Esophagus (tissue), 2 donors: ENCODE results near the gene SERINC4. TPM values are rescaled to one million over a fixed set of nuclear protein-coding genes. Genes with fewer than 3 reads are reported as not detected.
A peak's percentile ranks its signal among the peaks of the same experiment; 100 is the strongest.
"Not testable (repeated sequence)": the region's sequence is repeated elsewhere in the genome, so short reads cannot be mapped to it uniquely, and the experiment has no call there.

Experiments used
- H3K27ac ChIP-seq, 2 donors: one replicate each; pipeline ENCODE4 v1.5.1; 2013; ENCODE audit warnings: low read depth in 2 of 2, mild to moderate bottlenecking in 2 of 2, inconsistent platforms in 1 of 2, low read length in 1 of 2, moderate library complexity in 1 of 2
- H3K27me3 ChIP-seq, 2 donors: one replicate each; pipeline ENCODE4 v1.6.1; 2013; ENCODE audit warnings: low read length in 2 of 2, control low read depth in 1 of 2, mild to moderate bottlenecking in 1 of 2; ENCODE audit not compliant: insufficient read depth in 2 of 2, control insufficient read depth in 1 of 2
- H3K36me3 ChIP-seq, 2 donors: one replicate each; pipeline ENCODE4 v1.6.1; 2013; ENCODE audit warnings: low read length in 1 of 2; ENCODE audit not compliant: control insufficient read depth in 2 of 2, insufficient read depth in 2 of 2
- H3K4me1 ChIP-seq, 2 donors: one replicate each; pipeline ENCODE4 v1.6.1; 2013; ENCODE audit warnings: low read length in 1 of 2; ENCODE audit not compliant: control insufficient read depth in 2 of 2, insufficient read depth in 2 of 2
- H3K4me3 ChIP-seq, 2 donors: one replicate each; pipeline ENCODE4 v1.5.1; 2013; ENCODE audit warnings: low read length in 2 of 2, mild to moderate bottlenecking in 2 of 2, low read depth in 1 of 2, moderate library complexity in 1 of 2
- H3K9me3 ChIP-seq, 2 donors: one replicate each; pipeline ENCODE4 v1.6.1; 2013; ENCODE audit warnings: mild to moderate bottlenecking in 2 of 2, low read depth in 1 of 2, low read length in 1 of 2, moderate library complexity in 1 of 2; ENCODE audit not compliant: control insufficient read depth in 2 of 2, insufficient read depth in 1 of 2
- WGBS, 2 donors: extraction: QIAGEN DNeasy Blood & Tissue Kit; methylation state at CpG; one replicate each; pipeline ENCODE4 v1.1.7; 2013; 5-methylcytosine and 5-hydroxymethylcytosine counted together
- polyA plus RNA-seq, 2 donors: library from polyadenylated mRNA; stranded (reverse); fragments of 200-250 nt; gene quantifications; one replicate each; pipeline ENCODE4 v1.2.3, GENCODE V29; 2013
- donor health status: healthy with polysubstance abuse.
- donor health status: Bipolar disorder and iron deficiency.

SERINC4 gene
- polyA plus RNA-seq = under 1 TPM; 0.18 to 0.24 TPM

DNA sequence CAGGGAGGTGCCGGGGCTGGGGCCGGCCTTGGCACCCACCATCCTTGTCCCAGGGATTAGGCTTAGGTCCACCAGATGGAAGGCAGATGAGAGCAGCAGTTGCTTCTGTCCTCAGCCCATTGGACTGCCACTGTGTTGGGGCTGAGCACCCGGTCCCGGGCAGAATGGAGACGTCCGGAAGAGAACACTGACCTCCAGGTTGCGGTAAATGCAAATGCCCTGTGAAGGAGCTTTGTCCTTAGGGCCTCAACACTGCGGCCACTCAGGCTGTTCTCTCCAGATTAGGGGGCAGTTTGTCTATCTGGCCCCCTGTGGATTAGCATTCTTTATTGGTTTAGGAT is at the start of gene SERINC4:
TSS of gene SERINC4 (minus strand) at position 276 of the 341 bp plus-strand sequence. CDS start at position 42, 234 bp downstream.
- no peaks in the 10 kb centered on the region for H3K27me3 ChIP-seq
- H3K4me3 ChIP-seq = peak within 1 kb of the TSS; percentile 74 to 94
- no peaks in the 10 kb centered on the region for H3K9me3 ChIP-seq
- H3K27ac ChIP-seq = peak within 1 kb of the TSS; percentile 75 to 95
- H3K36me3 ChIP-seq = peaks cover 3 to 10% of the 10 kb centered on the region in 2 donors
- peaks cover 0 to 8% of the 10 kb centered on the region in 2 donors for H3K4me1 ChIP-seq
- WGBS, 2 donors = 92 to 95% methylated on average over 8 of the region's 8 CpGs

DNA sequence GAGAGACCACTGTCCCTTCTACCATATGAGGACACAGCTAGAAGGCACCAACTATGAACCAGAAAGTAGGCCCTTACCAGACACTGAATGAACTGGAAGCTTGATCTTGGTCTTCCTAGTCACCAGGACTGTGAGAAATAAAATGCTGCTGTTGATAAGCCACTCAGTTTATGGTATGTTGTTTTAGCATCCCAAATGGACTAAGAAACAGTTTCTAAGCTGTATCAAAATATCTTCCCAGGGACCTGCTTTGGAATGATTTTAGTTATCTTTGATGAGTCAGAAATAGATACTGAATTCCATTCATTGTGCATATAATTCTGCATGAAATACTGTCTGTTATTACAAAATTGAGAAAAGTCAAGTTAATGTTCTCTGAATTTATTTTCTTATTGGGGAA is 45.4 kb upstream of the SERINC4 start:
- Histone ChIP-seq H3K4me3 (no peak overlapping the region), H3K27ac (no peak overlapping the region), H3K9me3 (no peaks in the 10 kb centered on the region), H3K27me3 (no peaks in the 10 kb centered on the region), H3K4me1 (no peaks in the 10 kb centered on the region), H3K36me3 (peaks cover 0 to 3% of the 10 kb centered on the region in 2 donors)

DNA sequence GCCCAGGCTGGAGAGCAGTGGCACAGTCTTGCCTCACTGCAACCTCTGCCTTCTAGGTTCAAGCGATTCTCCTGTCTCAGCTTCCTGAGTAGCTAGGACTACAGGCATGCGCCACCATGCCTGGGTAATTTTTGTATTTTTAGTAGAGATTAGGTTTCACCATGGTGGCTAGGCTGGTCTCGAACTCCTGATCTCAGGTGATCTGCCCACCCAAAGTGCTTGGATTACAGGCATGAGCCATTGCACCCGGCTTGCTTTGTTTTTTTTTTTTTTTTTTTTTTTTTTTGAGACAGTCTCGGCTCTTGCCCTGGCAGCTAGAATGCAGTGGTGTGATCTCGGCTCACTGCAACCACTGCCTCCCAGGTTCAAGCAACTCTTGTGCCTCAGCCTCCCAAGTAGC is 32.5 kb upstream of the SERINC4 start:
- not testable (repeated sequence) for H3K36me3 ChIP-seq, H3K4me1 ChIP-seq, H3K27ac ChIP-seq, H3K4me3 ChIP-seq, H3K27me3 ChIP-seq, H3K9me3 ChIP-seq
- WGBS, 2 donors = 94 to 96% methylated on average over 6 of the region's 6 CpGs

DNA sequence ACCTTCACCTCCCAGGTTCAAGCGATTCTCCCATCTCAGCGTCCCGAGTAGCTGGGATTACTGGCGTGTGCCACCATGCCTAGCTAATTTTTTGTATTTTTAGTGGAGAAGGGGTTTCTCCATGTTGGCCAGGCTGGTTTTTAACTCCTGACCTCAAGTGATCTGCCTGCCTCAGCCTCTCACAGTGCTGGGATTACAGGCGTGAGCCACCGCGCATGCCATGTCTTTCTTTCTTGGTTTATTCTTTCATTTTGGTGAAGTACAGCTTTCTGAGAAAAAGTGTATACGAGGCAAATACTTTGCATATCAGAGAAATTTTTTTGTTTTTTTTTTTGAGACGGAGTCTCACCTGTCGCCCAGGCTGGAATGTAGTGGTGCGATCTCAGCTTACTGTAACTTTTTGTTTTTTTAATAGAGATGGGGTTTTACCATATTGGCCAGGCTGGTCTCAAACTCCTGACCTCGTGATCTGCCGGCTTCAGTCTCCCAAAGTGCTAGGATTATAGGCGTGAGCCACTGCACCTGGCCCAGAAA is 31.6 kb upstream of the SERINC4 start:
- not testable (repeated sequence) for H3K9me3 ChIP-seq, H3K36me3 ChIP-seq, H3K27ac ChIP-seq, H3K4me1 ChIP-seq, H3K27me3 ChIP-seq, H3K4me3 ChIP-seq
- WGBS, 2 donors = 90 to 92% methylated on average over 14 of the region's 14 CpGs

DNA sequence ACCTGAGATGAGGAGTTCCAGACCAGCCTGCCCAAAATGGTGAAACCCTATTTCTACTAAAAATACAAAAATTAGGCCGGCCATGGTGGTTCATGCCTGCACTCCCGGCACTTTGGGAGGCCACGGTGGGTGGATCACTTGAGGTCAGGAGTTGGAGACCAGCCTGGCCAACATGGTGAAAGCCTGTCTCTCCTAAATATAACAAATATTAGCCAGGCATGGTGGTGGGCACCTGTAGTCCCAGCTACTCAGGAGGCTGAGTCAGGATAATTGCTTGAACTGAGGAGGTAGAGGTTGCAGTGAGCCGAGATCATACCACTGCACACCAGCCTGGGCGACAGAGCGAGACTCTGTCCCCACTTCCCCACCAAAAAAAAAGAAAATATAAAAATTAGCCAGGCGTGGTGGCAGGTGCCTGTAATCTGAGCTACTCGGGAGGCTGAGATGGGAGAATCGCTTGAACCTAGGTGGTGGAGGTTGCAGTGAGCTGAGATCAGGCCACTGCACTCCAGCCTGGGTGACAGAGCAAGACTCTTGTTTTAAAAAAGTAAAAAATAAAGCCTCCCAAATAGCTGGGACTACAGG is 30.8 kb upstream of the SERINC4 start:
- H3K4me1 ChIP-seq, H3K4me3 ChIP-seq, H3K9me3 ChIP-seq, H3K36me3 ChIP-seq, H3K27ac ChIP-seq, H3K27me3 ChIP-seq: not testable (repeated sequence)
- WGBS, 2 donors = 95% methylated on average over 9 of the region's 9 CpGs

DNA sequence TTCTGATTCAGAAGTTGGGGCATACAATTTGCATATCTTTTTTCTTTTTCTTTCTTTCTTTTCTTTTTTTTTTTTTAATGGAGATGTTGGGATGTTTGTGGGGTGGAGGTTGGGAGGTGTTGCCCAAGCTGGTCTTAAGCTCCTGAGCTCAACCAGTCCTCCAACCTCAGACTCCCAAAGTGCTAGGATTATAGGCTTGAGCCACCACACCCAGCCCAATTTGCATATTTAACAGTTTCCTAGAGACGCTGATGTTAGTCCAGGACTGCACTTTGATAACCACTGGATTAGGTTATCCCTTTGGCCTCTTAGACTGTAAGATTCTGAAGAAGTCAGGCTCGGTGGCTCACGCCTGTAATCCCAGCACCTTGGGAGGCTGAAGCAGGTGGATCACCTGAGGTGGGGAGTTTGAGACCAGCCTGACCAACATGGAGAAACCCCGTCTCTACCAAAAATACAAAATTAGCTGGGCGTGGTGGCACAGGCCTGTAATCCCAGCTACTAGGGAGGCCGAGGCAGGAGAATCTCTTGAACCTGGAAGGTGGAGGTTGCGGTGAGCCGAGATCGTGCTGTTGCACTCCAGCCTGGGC is 30.0 kb upstream of the SERINC4 start:
- 90 to 94% methylated on average over 9 of the region's 9 CpGs for WGBS, 2 donors
- not testable (repeated sequence) for H3K27ac ChIP-seq, H3K4me1 ChIP-seq, H3K9me3 ChIP-seq, H3K4me3 ChIP-seq, H3K36me3 ChIP-seq, H3K27me3 ChIP-seq

DNA sequence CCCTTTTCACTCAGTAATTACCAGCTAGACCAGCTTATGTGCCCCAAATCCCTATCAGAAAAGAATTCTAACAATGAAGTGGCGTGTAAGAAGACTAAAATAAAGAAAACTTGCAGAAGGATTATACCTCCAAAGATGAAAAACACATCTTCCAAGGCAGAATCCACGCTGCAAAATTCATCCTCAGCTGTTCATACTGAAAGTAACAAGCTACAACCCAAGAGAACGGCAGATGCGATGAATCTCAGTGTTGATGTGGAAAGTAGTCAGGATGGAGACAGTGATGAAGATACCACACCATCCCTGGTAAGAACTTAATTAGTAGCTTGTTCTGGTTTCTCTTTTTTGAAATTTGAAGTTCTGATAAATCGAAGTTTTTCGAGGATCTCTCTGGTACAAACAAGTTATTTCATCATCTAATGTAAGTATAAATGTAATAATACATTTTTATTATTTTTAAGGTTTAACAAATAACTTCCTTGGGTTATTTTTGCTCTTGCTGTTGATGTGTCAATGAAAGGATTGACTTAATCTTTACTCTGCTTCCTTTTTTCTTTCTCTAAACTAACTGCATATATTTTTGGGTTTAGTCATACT is 28.1 kb upstream of the SERINC4 start:
- no peaks in the 10 kb centered on the region for H3K9me3 ChIP-seq
- no peaks in the 10 kb centered on the region for H3K27me3 ChIP-seq
- H3K27ac ChIP-seq = no peak overlapping the region
- peak overlapping the region in 1 of 2 donors; percentile 63 for H3K4me3 ChIP-seq
- peaks cover 0 to 2% of the 10 kb centered on the region in 2 donors for H3K4me1 ChIP-seq
- WGBS, 2 donors = 44 to 47% methylated on average over 6 of the region's 6 CpGs
- no peaks in the 10 kb centered on the region for H3K36me3 ChIP-seq

DNA sequence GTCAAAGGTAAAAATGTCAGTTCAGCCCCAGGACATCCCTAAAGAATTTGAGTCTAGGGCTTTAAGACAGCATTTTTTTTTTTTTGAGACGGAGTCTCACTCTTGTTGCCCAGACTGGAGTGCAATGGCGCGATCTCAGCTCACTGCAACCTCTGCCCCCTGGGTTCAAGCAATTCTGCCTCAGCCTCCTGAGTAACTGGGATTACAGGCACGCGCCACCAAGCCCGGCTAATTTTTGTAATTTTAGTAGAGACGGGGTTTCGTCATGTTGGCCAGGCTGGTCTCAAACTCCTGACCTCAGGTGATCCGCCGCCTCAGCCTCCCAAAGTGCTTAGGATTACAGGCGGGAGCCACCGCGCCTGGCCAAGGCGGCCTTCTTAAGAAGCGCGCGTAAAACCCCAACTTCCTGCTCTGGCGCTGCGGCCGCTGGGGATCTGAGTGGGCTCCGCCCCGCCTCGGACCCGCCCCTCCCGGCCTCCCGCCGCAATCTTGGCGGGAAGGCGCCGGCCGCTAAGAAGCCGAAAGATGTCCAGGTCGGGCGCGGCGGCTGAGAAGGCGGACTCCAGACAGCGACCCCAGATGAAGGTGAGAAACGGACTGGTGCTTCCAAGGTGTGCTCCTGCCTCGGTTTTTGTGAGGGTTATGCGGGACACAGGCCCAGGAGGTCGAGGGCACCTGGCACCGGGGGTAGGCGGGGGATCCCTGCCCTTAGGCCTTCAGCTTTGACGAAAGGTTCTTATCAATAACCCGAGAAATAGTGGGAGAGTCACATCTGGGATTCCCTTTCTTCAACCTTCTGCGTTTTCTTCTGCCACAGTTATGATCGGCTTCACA is 26.7 kb upstream of the SERINC4 start, which contains the start of gene WDR76:
TSS of gene WDR76 (plus strand) at position 495 of the 834 bp plus-strand sequence. CDS start at position 526, 31 bp downstream.
- Histone ChIP-seq H3K27ac (peak within 1 kb of the TSS; percentile 80 to 87), H3K4me1 (peaks cover 0 to 2% of the 10 kb centered on the region in 2 donors)

DNA sequence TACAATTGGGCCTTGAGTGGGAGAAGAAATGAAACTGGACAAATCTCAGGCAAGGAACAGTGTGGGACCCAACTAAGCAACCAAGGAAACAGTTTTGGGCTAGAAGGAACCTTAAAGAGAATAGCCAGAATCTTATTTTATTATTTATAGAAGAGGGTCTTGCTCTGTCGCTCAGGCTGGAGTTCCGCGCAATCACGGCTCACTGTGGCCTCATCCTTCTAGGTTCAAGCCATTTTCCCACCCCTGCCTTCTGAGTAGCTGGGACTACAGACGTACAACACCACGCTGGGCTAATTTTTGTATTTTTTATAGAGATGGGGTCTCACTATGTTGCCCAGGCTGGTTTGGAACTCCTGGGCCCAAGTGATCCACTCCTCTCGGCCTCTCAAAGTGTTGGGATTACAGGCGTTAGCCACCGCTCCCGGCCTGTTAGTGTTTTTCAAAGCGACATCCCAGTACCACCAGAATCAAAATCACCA is 26.0 kb upstream of the SERINC4 start:
- H3K36me3 ChIP-seq = no peaks in the 10 kb centered on the region
- no peak overlapping the region for H3K27ac ChIP-seq
- no peaks in the 10 kb centered on the region for H3K9me3 ChIP-seq
- peaks cover 0 to 2% of the 10 kb centered on the region in 2 donors for H3K4me1 ChIP-seq
- peak overlapping the region in 1 of 2 donors; percentile 63 for H3K4me3 ChIP-seq
- 95 to 98% methylated on average over 11 of the region's 11 CpGs for WGBS, 2 donors
- H3K27me3 ChIP-seq = no peaks in the 10 kb centered on the region

More for the DNA sequence above, 26.7 kb upstream of the SERINC4 start, which contains the start of gene WDR76:
- 5% methylated on average over 48 of the region's 48 CpGs for WGBS, 2 donors
- H3K36me3 ChIP-seq = no peaks in the 10 kb centered on the region
- H3K9me3 ChIP-seq = no peaks in the 10 kb centered on the region
- H3K4me3 ChIP-seq = peak within 1 kb of the TSS; percentile 63 to 65
- H3K27me3 ChIP-seq = no peaks in the 10 kb centered on the region
